Ascending aorta (tissue), 2 donors: ENCODE data around the gene PLEKHS1. TPM values are rescaled to one million over a fixed set of nuclear protein-coding genes. Genes with fewer than 3 reads are reported as not detected.

Experiments used
- DNase-seq, 2 donors: peaks; one replicate each; pipeline ENCODE4 v3.0.0-alpha.2; 2019; ENCODE audit warnings: low spot score in 2 of 2
- H3K27ac ChIP-seq, 2 donors: fragments of 200-600 bp; sonication (generic); one replicate each; pipeline ENCODE4 v1.5.1; 2016 to 2017; ENCODE audit warnings: mild to moderate bottlenecking in 1 of 2
- H3K27me3 ChIP-seq: fragments of 200-600 bp; sonication (generic); one replicate; pipeline ENCODE4 v1.5.1; 2017
- H3K36me3 ChIP-seq, 2 donors: fragments of 200-600 bp; sonication (generic); one replicate each; pipeline ENCODE4 v1.5.1; 2016
- H3K4me1 ChIP-seq, 2 donors: fragments of 200-600 bp; sonication (generic); one replicate each; pipeline ENCODE4 v1.5.1; 2016 to 2017; ENCODE audit warnings: mild to moderate bottlenecking in 1 of 2
- H3K4me3 ChIP-seq, 2 donors: fragments of 200-600 bp; sonication (generic); one replicate each; pipeline ENCODE4 v1.5.1; 2016 to 2017; ENCODE audit warnings: mild to moderate bottlenecking in 1 of 2
- H3K9me3 ChIP-seq, 2 donors: fragments of 200-600 bp; sonication (generic); one replicate each; pipeline ENCODE4 v1.5.1; 2016
- CTCF ChIP-seq, 3 experiments: fragments of 200-600 bp in 2 of 3; fragments of 450-650 bp in 1 of 3; sonication (generic) in 2 of 3; IDR thresholded peaks; one replicate each; pipeline ENCODE4 v1.5.1; 2016 to 2019; ENCODE audit warnings: antibody characterized with exemption in 3 of 3, mild to moderate bottlenecking in 1 of 3, moderate library complexity in 1 of 3
- intact Hi-C: fragments of 100-400 bp; cut with DNase I; formaldehyde crosslinking; loops from one replicate; pipeline ENCODE4 v1.15.1; 2023
- total RNA-seq: library from RNA; depleted of rRNA; stranded (reverse); fragments of >200 nt; gene quantifications from one replicate; pipeline ENCODE4 v1.1.0, GENCODE V29; 2016

PLEKHS1 gene
- total RNA-seq, 1 donor from 2014 or later, result not detected

- no peak overlapping the region for H3K27ac ChIP-seq
- TF ChIP-seq CTCF (IDR thresholded peaks at IDR 0.05), result no peak
- no peaks in the 10 kb centered on the region for H3K27me3 ChIP-seq
- peaks cover 0 to 9% of the 10 kb centered on the region in 2 donors for H3K4me1 ChIP-seq
- DNase-seq, result no peak
- intact Hi-C loops, result loop anchor here (5.0 kb wide), 1 partner anchor 393 kb away; no protein-coding TSS in a partner anchor
- no peaks in the 10 kb centered on the region for H3K9me3 ChIP-seq
- no peak overlapping the region for H3K4me3 ChIP-seq
- no peaks in the 10 kb centered on the region for H3K36me3 ChIP-seq
Observed at GRCh38 chr10:113709221-113709838, 42.2 kb upstream of the PLEKHS1 start.

DNA sequence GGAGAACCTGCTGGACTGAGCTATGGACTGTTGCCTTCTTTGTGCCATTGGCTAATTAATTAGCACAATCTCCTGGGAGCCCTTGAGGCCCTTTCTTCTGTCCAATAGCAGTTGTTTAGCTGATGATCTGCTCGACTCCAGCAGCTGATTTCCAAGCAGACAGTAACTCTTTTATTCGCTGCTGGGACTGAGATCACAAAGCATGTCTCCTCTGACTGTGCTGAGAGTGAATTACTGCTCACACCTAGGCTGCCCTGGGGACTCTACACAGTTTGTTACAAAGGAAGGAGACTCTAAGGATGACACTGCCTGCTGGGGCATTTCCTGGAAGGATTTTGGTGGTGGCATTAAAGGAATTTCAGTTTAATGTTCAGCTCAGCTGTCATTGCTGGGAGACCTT, 40.3 kb upstream of the PLEKHS1 start:
- no peak for TF ChIP-seq CTCF (IDR thresholded peaks at IDR 0.05)
- H3K4me3 ChIP-seq, result no peak overlapping the region
- peaks cover 0 to 9% of the 10 kb centered on the region in 2 donors for H3K4me1 ChIP-seq
- intact Hi-C loops, result no loop called here
- DNase-seq, result no peak
- H3K9me3 ChIP-seq, result no peaks in the 10 kb centered on the region
- no peaks in the 10 kb centered on the region for H3K27me3 ChIP-seq
- H3K27ac ChIP-seq, result no peak overlapping the region
- H3K36me3 ChIP-seq, result peaks cover 0 to 6% of the 10 kb centered on the region in 2 donors

GRCh38 chr10:113712024-113712423, 39.5 kb upstream of the PLEKHS1 start:
- no peak for TF ChIP-seq CTCF (IDR thresholded peaks at IDR 0.05)
- no peaks in the 10 kb centered on the region for H3K27me3 ChIP-seq
- peaks cover 0 to 6% of the 10 kb centered on the region in 2 donors for H3K36me3 ChIP-seq
- intact Hi-C loops, result no loop called here
- no peak overlapping the region for H3K27ac ChIP-seq
- no peak overlapping the region for H3K4me3 ChIP-seq
- peaks cover 0 to 9% of the 10 kb centered on the region in 2 donors for H3K4me1 ChIP-seq
- no peak for DNase-seq
- H3K9me3 ChIP-seq, result no peaks in the 10 kb centered on the region

GRCh38 chr10:113712755-113713639, 38.5 kb upstream of the PLEKHS1 start:
- intact Hi-C loops, result no loop called here
- H3K4me1 ChIP-seq, result peaks cover 0 to 9% of the 10 kb centered on the region in 2 donors
- H3K27ac ChIP-seq, result no peak overlapping the region
- H3K9me3 ChIP-seq, result no peaks in the 10 kb centered on the region
- H3K4me3 ChIP-seq, result no peak overlapping the region
- no peak for TF ChIP-seq CTCF (IDR thresholded peaks at IDR 0.05)
- DNase-seq, result no peak
- no peaks in the 10 kb centered on the region for H3K27me3 ChIP-seq
- H3K36me3 ChIP-seq, result peaks cover 0 to 12% of the 10 kb centered on the region in 2 donors

DNA sequence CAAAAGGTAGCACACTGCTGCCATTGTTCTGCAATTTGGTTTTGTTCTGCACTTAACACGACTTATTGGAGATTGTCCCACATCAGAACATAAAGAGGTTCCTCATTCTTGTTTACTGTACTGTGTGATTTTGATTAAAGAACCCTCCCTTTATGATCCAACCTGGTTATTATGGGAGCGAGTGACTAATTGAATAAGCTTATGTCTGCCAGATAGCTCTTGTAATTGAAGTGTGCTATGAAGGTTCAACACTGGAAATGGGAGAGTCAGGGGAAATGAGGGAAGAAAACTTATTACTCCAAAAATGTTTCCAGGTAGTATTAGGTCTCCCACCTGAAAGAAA, 37.9 kb upstream of the PLEKHS1 start:
- TF ChIP-seq CTCF (IDR thresholded peaks at IDR 0.05), result no peak
- intact Hi-C loops, result no loop called here
- no peak overlapping the region for H3K4me3 ChIP-seq
- H3K4me1 ChIP-seq, result peaks cover 0 to 9% of the 10 kb centered on the region in 2 donors
- peaks cover 0 to 13% of the 10 kb centered on the region in 2 donors for H3K36me3 ChIP-seq
- no peak overlapping the region for H3K27ac ChIP-seq
- H3K27me3 ChIP-seq, result no peaks in the 10 kb centered on the region
- DNase-seq, result no peak
- no peaks in the 10 kb centered on the region for H3K9me3 ChIP-seq
